K562 (cell line): ENCODE measurements around the gene ASPDH. TPM values are rescaled to one million over a fixed set of nuclear protein-coding genes. Genes with fewer than 3 reads are reported as not detected.

Source experiments
- ATAC-seq: fragments of 200-7000 bp; cut with Tn5 transposase; 3 replicates; pipeline ENCODE4 v1.9.1; 2020; ENCODE audit warnings: moderate library complexity
- BruUV-seq: library from RNA; stranded (reverse); fragments of 400-500 nt; replicated peaks from 2 replicates; lab custom pipeline; 2021; lab: Mats Ljungman, UMichigan
- CTCF ChIA-PET: fragments of 300-600 bp; formaldehyde crosslinking; extraction: SDS; loops from one replicate; lab custom pipeline; 2021; ENCODE audit warnings: low intra/inter-chr PET ratio; lab: Yijun Ruan, JAX
- POLR2A ChIA-PET: fragments of 300-600, 350-650 bp; sonication (Branson Sonifier 250); formaldehyde crosslinking; extraction: SDS; loops from one replicate; lab custom pipeline; 2021; ENCODE audit warnings: antibody characterized with exemption, inconsistent platforms; lab: Yijun Ruan, JAX
- DNase-seq, 4 experiments: peaks; one replicate each; pipeline versions ENCODE4 v3.0.0 to v3.0.0-alpha.2; 2011 to 2018; ENCODE audit warnings: low spot score in 3 of 4, mixed read lengths in 3 of 4; ENCODE audit errors: extremely low read depth in 1 of 4
- FAIRE-seq: peaks from 2 replicates; lab custom pipeline; 2011; peaks lifted over from hg19 to GRCh38; lab: Jason Lieb, UNC
- H2AFZ ChIP-seq: 2 replicates; pipeline ENCODE4 v1.6.0; 2011; ENCODE audit warnings: low read depth, low read length, control low read depth, inconsistent platforms
- H3K27ac ChIP-seq: fragments of 200-600 bp; 3 replicates; pipeline ENCODE4 v1.8.0; 2011; ENCODE audit warnings: low read depth, mild to moderate bottlenecking, control low read depth, inconsistent platforms, low read length, moderate library complexity, mixed read lengths; ENCODE audit errors: extremely low read depth
- H3K27me3 ChIP-seq, 2 experiments: fragments of 300-600 bp in 1 of 2; 2 replicates in 1 of 2; 3 replicates in 1 of 2; pipeline versions ENCODE4 v1.6.0 to v1.8.0; 2011; ENCODE audit warnings: inconsistent platforms in 2 of 2, low read length in 2 of 2, mild to moderate bottlenecking in 1 of 2, mixed read lengths in 1 of 2, moderate library complexity in 1 of 2; ENCODE audit not compliant: control insufficient read depth in 2 of 2, insufficient read depth in 2 of 2
- H3K36me3 ChIP-seq: fragments of 300-600 bp; 3 replicates; pipeline ENCODE4 v1.8.0; 2011; ENCODE audit warnings: mild to moderate bottlenecking, low read length, inconsistent platforms; ENCODE audit not compliant: control insufficient read depth, insufficient read depth
- H3K4me1 ChIP-seq, 2 experiments: fragments of 200-600 bp in 1 of 2; replicated peaks in 1 of 2; 2 replicates in 1 of 2; 3 replicates in 1 of 2; pipeline versions ENCODE4 v1.5.1 to v1.8.0; 2011; ENCODE audit warnings: inconsistent platforms in 2 of 2, low read length in 2 of 2, mild to moderate bottlenecking in 1 of 2, mixed read lengths in 1 of 2, moderate library complexity in 1 of 2; ENCODE audit not compliant: control insufficient read depth in 2 of 2, insufficient read depth in 2 of 2
- H3K4me2 ChIP-seq: 2 replicates; pipeline ENCODE4 v1.6.1; 2011; ENCODE audit warnings: low read length, control low read depth, inconsistent platforms, mixed read lengths; ENCODE audit not compliant: insufficient read depth
- H3K4me3 ChIP-seq: fragments of 200-600 bp; sonication (generic), shearing (Covaris generic); 2 replicates; pipeline ENCODE4 v1.5.1; 2016; ENCODE audit warnings: control low read depth, inconsistent platforms
- H3K79me2 ChIP-seq: fragments of 200-600 bp; 3 replicates; pipeline ENCODE4 v1.8.0; 2011; ENCODE audit warnings: low read length, inconsistent platforms; ENCODE audit not compliant: control insufficient read depth, insufficient read depth
- H3K9ac ChIP-seq, 2 experiments: 2 replicates each; pipeline versions ENCODE4 v1.6.0 to v1.6.1; 2011; ENCODE audit warnings: low read depth in 2 of 2, low read length in 2 of 2, control low read depth in 1 of 2, inconsistent platforms in 1 of 2, mild to moderate bottlenecking in 1 of 2, mixed read lengths in 1 of 2; ENCODE audit not compliant: insufficient read depth in 1 of 2
- H3K9me1 ChIP-seq: one replicate; pipeline ENCODE4 v1.6.0; 2011; ENCODE audit warnings: inconsistent platforms, mild to moderate bottlenecking, low read length, moderate library complexity; ENCODE audit not compliant: control insufficient read depth, insufficient read depth
- H3K9me3 ChIP-seq: replicated peaks from 2 replicates; pipeline ENCODE4 v1.5.1; 2011; ENCODE audit warnings: low read depth, low read length, inconsistent platforms; ENCODE audit not compliant: control insufficient read depth, insufficient read depth
- H4K20me1 ChIP-seq: replicated peaks from 2 replicates; pipeline ENCODE4 v1.6.1; 2011; ENCODE audit warnings: low read length, inconsistent platforms, mixed read lengths; ENCODE audit not compliant: control insufficient read depth, insufficient read depth
- CHD1 ChIP-seq: fragments of 200-600 bp; sonication (generic); IDR thresholded peaks from one replicate; pipeline ENCODE4 v1.6.1; 2012; ENCODE audit warnings: mild to moderate bottlenecking, moderate library complexity, low read length, inconsistent platforms
- KDM2B ChIP-seq: fragments of 250-450 bp; sonication (Bioruptor Pico); IDR thresholded peaks from 2 replicates; pipeline ENCODE4 v1.8.0; 2021; ENCODE audit warnings: mild to moderate bottlenecking, moderate library complexity
- NR2C1 ChIP-seq, 2 experiments: fragments of 450-650 bp; IDR thresholded peaks; 2 replicates each; pipeline ENCODE4 v1.6.1; 2017; ENCODE audit warnings: mild to moderate bottlenecking in 2 of 2, antibody characterized with exemption in 1 of 2, inconsistent platforms in 1 of 2, missing compliant biosample characterization in 1 of 2, missing genetic modification characterization in 1 of 2
- POU5F1 ChIP-seq: fragments of 150-350 bp; IDR thresholded peaks from 2 replicates; pipeline ENCODE4 v1.6.1; 2014; ENCODE audit warnings: borderline replicate concordance, low read length, low read depth, mild to moderate bottlenecking; ENCODE audit not compliant: partially characterized antibody
- XRCC3 ChIP-seq: fragments of 450-650 bp; IDR thresholded peaks from 2 replicates; pipeline ENCODE4 v1.6.1; 2017; ENCODE audit warnings: mild to moderate bottlenecking, moderate library complexity
- ZNF830 ChIP-seq: fragments of 250-450 bp; sonication (Bioruptor Pico); IDR thresholded peaks from 2 replicates; pipeline ENCODE4 v1.5.0; 2021; ENCODE audit warnings: mild to moderate bottlenecking
- WGBS: fragments of 100-300 bp; shearing (Covaris generic); methylation state at CpG from one replicate; pipeline ENCODE4 v1.1.6; 2016; ENCODE audit warnings: low coverage, mixed read lengths; ENCODE audit not compliant: insufficient coverage; ENCODE audit errors: missing lambda C conversion rate; 5-methylcytosine and 5-hydroxymethylcytosine counted together
- in situ Hi-C: fragments of 300-500 bp; cut with MboI; formaldehyde crosslinking; loops from 4 replicates; pipeline ENCODE4 v1.15.0; 2018; ENCODE audit warnings: inconsistent platforms, mixed read lengths
- intact Hi-C: fragments of 100-400 bp; cut with micrococcal nuclease; formaldehyde crosslinking; loops from 2 replicates; pipeline ENCODE4 v1.14.2; 2022
- polyA plus RNA-seq, 8 experiments: library from polyadenylated mRNA; depleted of rRNA in 4 of 8; stranded (reverse) in 5 of 8; unstranded in 3 of 8; fragments of >200 nt; fragmentation: Nextera tagmentation in 2 of 8; fragmentation: Illumina TruSeq in 1 of 8; extraction: Ambion mirVana in 2 of 8; extraction: Trizol in 1 of 8; gene quantifications; 2 replicates each; pipeline versions ENCODE4 v1.2.1 to v1.2.3, GENCODE V29; 2011 to 2014; ENCODE audit warnings: inconsistent platforms in 1 of 8, missing spikeins in 1 of 8
- total RNA-seq, 7 experiments: library from RNA; depleted of rRNA in 6 of 7; stranded (reverse); fragments of >200 nt in 6 of 7; fragmentation: Illumina TruSeq in 2 of 7; extraction: Trizol in 2 of 7; gene quantifications; 2 replicates each; pipeline versions ENCODE4 v1.2.1 to v1.2.3, GENCODE V29; 2011 to 2021; ENCODE audit warnings: low replicate concordance in 1 of 7

ASPDH gene
- total and polyA plus RNA-seq, 9 of the 15 experiments (the other 6 are each of a cell fraction or from before 2014, with no cell fraction given), result not detected

GRCh38 chr19:50475101-50475568, 38.6 kb downstream of the ASPDH start:
- Histone ChIP-seq H3K4me1 (peaks cover 5 to 44% of the 10 kb centered on the region in 2 experiments; a peak in 4 of 5 replicates), H3K9me3 (no peaks in the 10 kb centered on the region; the same call in 1 of the 2 replicates), H3K79me2 (peaks cover 25% of the 10 kb centered on the region), H4K20me1 (peaks cover 7% of the 10 kb centered on the region; the same call in 1 of the 2 replicates), H3K4me2 (no peak overlapping the region), H3K9ac (peak overlapping the region in 1 of 2 experiments; percentile 75; a peak in 2 of 4 replicates), H2AFZ (no peak overlapping the region), H3K36me3 (peaks cover 22% of the 10 kb centered on the region; the same call in 1 of the 3 replicates), H3K27me3 (no peaks in the 10 kb centered on the region; a peak in 2 of 5 replicates), H3K4me3 (no peak overlapping the region), H3K9me1 (no peaks in the 10 kb centered on the region), H3K27ac (no peak overlapping the region)
- in situ Hi-C loops (no loop called here), intact Hi-C loops (no loop called here)
- 39% methylated on average over 11 of the region's 12 CpGs for WGBS
- ATAC-seq, result no peak
- no peak for DNase-seq
- ChIA-PET POLR2A (interaction anchor here (1.6 kb wide), 1 partner anchor 9 kb away, joined by 5 read pairs; no protein-coding TSS in a partner anchor), CTCF (no interaction called here)
- no peak for TF ChIP-seq CHD1
- no peak for TF ChIP-seq ZNF830 (CRISPR knock-in tag)
- TF ChIP-seq NR2C1 (IDR thresholded peaks at IDR 0.05), result peak; percentile 62
- TF ChIP-seq NR2C1 (tag; IDR thresholded peaks at IDR 0.05), result no peak
- no peak for TF ChIP-seq POU5F1
- no peak for TF ChIP-seq XRCC3
- no peak for TF ChIP-seq KDM2B (CRISPR knock-in tag)
- no peak for FAIRE-seq
- no TSS peak for BruUV-seq
